MM.1S (cell line): ENCODE results near the gene ARSI.

Experiments used
- DNase-seq: peaks from one replicate; pipeline ENCODE4 v3.0.0-alpha.2; 2015
- H2AFZ ChIP-seq: fragments of 300-600 bp; sonication (generic); 2 replicates; pipeline ENCODE4 v1.6.0; 2016; ENCODE audit warnings: antibody characterized with exemption, low read length
- H3F3A ChIP-seq: fragments of 300-600 bp; sonication (generic); 2 replicates; pipeline ENCODE4 v1.6.1; 2016; ENCODE audit warnings: mild to moderate bottlenecking, antibody characterized with exemption, low read length, moderate library complexity, mixed read lengths; ENCODE audit not compliant: insufficient read depth
- H3K27ac ChIP-seq: fragments of 300-600 bp; sonication (generic); 2 replicates; pipeline ENCODE4 v1.5.1; 2016; ENCODE audit warnings: mild to moderate bottlenecking, low read length
- H3K27me3 ChIP-seq: fragments of 300-600 bp; sonication (generic); replicated peaks from 2 replicates; pipeline ENCODE4 v1.6.0; 2016; ENCODE audit warnings: low read length; ENCODE audit not compliant: insufficient read depth
- H3K36me3 ChIP-seq: fragments of 300-600 bp; sonication (generic); replicated peaks from 2 replicates; pipeline ENCODE4 v1.6.1; 2016; ENCODE audit warnings: mild to moderate bottlenecking, low read length, mixed read lengths; ENCODE audit not compliant: insufficient read depth
- H3K4me1 ChIP-seq: fragments of 300-600 bp; sonication (generic); 2 replicates; pipeline ENCODE4 v1.6.1; 2016; ENCODE audit warnings: low read length, mixed read lengths
- H3K4me2 ChIP-seq: fragments of 300-600 bp; sonication (generic); 2 replicates; pipeline ENCODE4 v1.6.0; 2016; ENCODE audit warnings: low read depth, low read length
- H3K4me3 ChIP-seq: fragments of 300-600 bp; sonication (generic); 2 replicates; pipeline ENCODE4 v1.5.1; 2016; ENCODE audit warnings: low read length, mixed read lengths
- H3K79me2 ChIP-seq: fragments of 300-600 bp; sonication (generic); 2 replicates; pipeline ENCODE4 v1.6.1; 2016; ENCODE audit warnings: mixed run types, low read length, mixed read lengths
- H3K9ac ChIP-seq: fragments of 300-600 bp; sonication (generic); 2 replicates; pipeline ENCODE4 v1.6.1; 2016; ENCODE audit warnings: low read length, mixed read lengths
- H3K9me2 ChIP-seq: fragments of 300-600 bp; sonication (generic); replicated peaks from 2 replicates; pipeline ENCODE4 v1.6.1; 2016; ENCODE audit warnings: mild to moderate bottlenecking, low read length, mixed read lengths; ENCODE audit not compliant: insufficient read depth
- H3K9me3 ChIP-seq: fragments of 300-600 bp; sonication (generic); replicated peaks from 2 replicates; pipeline ENCODE4 v1.6.1; 2016; ENCODE audit warnings: mild to moderate bottlenecking, low read length, mixed read lengths; ENCODE audit not compliant: insufficient read depth
- H4K20me1 ChIP-seq: fragments of 300-600 bp; sonication (generic); 2 replicates; pipeline ENCODE4 v1.6.1; 2016; ENCODE audit warnings: mild to moderate bottlenecking, low read length, moderate library complexity, mixed read lengths; ENCODE audit not compliant: insufficient read depth
- CTCF ChIP-seq: fragments of 300-600 bp; sonication (generic); IDR thresholded peaks from 2 replicates; pipeline ENCODE4 v1.5.1; 2016; ENCODE audit warnings: antibody characterized with exemption, low read length, mixed read lengths
- EZH2 ChIP-seq: fragments of 300-600 bp; sonication (generic); optimal IDR thresholded peaks from 2 replicates; pipeline ENCODE3; 2017; ENCODE audit warnings: low read depth, mild to moderate bottlenecking, antibody characterized with exemption, low read length, mixed read lengths
- EZH2phosphoT487 ChIP-seq: fragments of 300-600 bp; sonication (generic); IDR thresholded peaks from 2 replicates; pipeline ENCODE4 v1.6.1; 2018; ENCODE audit warnings: antibody characterized with exemption, low read length

ARSI gene

GRCh38 chr5:150270541-150271295, 32.0 kb downstream of the ARSI start:
- no peaks in the 10 kb centered on the region for H3K79me2 ChIP-seq
- no peak overlapping the region for H2AFZ ChIP-seq
- no peaks in the 10 kb centered on the region for H3K9me2 ChIP-seq
- no peaks in the 10 kb centered on the region for H4K20me1 ChIP-seq
- no peak overlapping the region for H3K4me3 ChIP-seq
- H3K9ac ChIP-seq = no peak overlapping the region
- no peak overlapping the region for H3K4me2 ChIP-seq
- TF ChIP-seq EZH2phosphoT487 (no peak), CTCF (no peak), EZH2 (no peak)
- H3K9me3 ChIP-seq = no peaks in the 10 kb centered on the region
- H3K36me3 ChIP-seq = no peaks in the 10 kb centered on the region
- H3K27ac ChIP-seq = no peak overlapping the region
- no peaks in the 10 kb centered on the region for H3F3A ChIP-seq
- H3K27me3 ChIP-seq = no peaks in the 10 kb centered on the region
- no peak for DNase-seq
- no peaks in the 10 kb centered on the region for H3K4me1 ChIP-seq

GRCh38 chr5:150266871-150267291, 35.8 kb downstream of the ARSI start:
- Histone ChIP-seq H3K9ac (no peak overlapping the region), H3K4me1 (no peaks in the 10 kb centered on the region), H3K79me2 (no peaks in the 10 kb centered on the region), H3K4me2 (no peak overlapping the region), H2AFZ (no peak overlapping the region), H3K9me2 (no peaks in the 10 kb centered on the region), H3F3A (no peaks in the 10 kb centered on the region), H3K27me3 (no peaks in the 10 kb centered on the region), H3K27ac (no peak overlapping the region), H3K4me3 (no peak overlapping the region), H3K36me3 (no peaks in the 10 kb centered on the region), H4K20me1 (no peaks in the 10 kb centered on the region), H3K9me3 (no peaks in the 10 kb centered on the region)
- no peak for TF ChIP-seq EZH2
- TF ChIP-seq CTCF = no peak
- TF ChIP-seq EZH2phosphoT487 = no peak
- no peak for DNase-seq

- Histone ChIP-seq H3K9me3 (no peaks in the 10 kb centered on the region), H3K4me3 (no peak overlapping the region), H3K79me2 (no peaks in the 10 kb centered on the region), H3K9me2 (no peaks in the 10 kb centered on the region), H3K4me2 (no peak overlapping the region), H2AFZ (no peak overlapping the region), H3K9ac (no peak overlapping the region), H3K4me1 (no peaks in the 10 kb centered on the region), H3K27ac (no peak overlapping the region), H4K20me1 (no peaks in the 10 kb centered on the region), H3K27me3 (no peaks in the 10 kb centered on the region), H3K36me3 (no peaks in the 10 kb centered on the region), H3F3A (no peaks in the 10 kb centered on the region)
- DNase-seq = no peak
- no peak for TF ChIP-seq EZH2phosphoT487
- no peak for TF ChIP-seq CTCF
- no peak for TF ChIP-seq EZH2
These were observed 36.8 kb downstream of the ARSI start for GRCh38 chr5:150265870-150266383.
